Neuronal stem cell (in vitro differentiated cells): Measurements from ENCODE around the gene UCN3.

ENCODE experiments used
- DNase-seq: peaks from one replicate; pipeline ENCODE4 v3.0.0-alpha.2; 2013; ENCODE audit warnings: low spot score
- H2AFZ ChIP-seq: one replicate; pipeline ENCODE4 v1.6.1; 2013; ENCODE audit warnings: mild to moderate bottlenecking, low read length, inconsistent platforms
- H2AK5ac ChIP-seq: 2 replicates; pipeline ENCODE4 v1.6.1; 2013; ENCODE audit warnings: low read depth, mild to moderate bottlenecking, inconsistent platforms, low read length, moderate library complexity, mixed read lengths
- H2BK120ac ChIP-seq: 2 replicates; pipeline ENCODE4 v1.6.1; 2013; ENCODE audit warnings: low read depth, mild to moderate bottlenecking, inconsistent platforms, low read length, moderate library complexity, mixed read lengths
- H2BK12ac ChIP-seq: one replicate; pipeline ENCODE4 v1.6.1; 2013; ENCODE audit warnings: low read length, inconsistent platforms
- H2BK15ac ChIP-seq: 2 replicates; pipeline ENCODE4 v1.6.1; 2013; ENCODE audit warnings: mild to moderate bottlenecking, low read length, inconsistent platforms, mixed read lengths
- H2BK5ac ChIP-seq: one replicate; pipeline ENCODE4 v1.6.1; 2013; ENCODE audit warnings: inconsistent platforms, mild to moderate bottlenecking, low read length, moderate library complexity
- H3K14ac ChIP-seq: one replicate; pipeline ENCODE4 v1.6.1; 2013; ENCODE audit warnings: low read length, inconsistent platforms
- H3K18ac ChIP-seq: 2 replicates; pipeline ENCODE4 v1.6.1; 2013; ENCODE audit warnings: low read length, inconsistent platforms
- H3K23ac ChIP-seq: 2 replicates; pipeline ENCODE4 v1.6.1; 2013; ENCODE audit warnings: low read depth, mild to moderate bottlenecking, mixed read lengths, low read length, inconsistent platforms; ENCODE audit not compliant: poor library complexity
- H3K27ac ChIP-seq: replicated peaks from 3 replicates; pipeline ENCODE4 v1.5.1; 2013; ENCODE audit warnings: low read length, inconsistent platforms
- H3K27me3 ChIP-seq, 3 experiments: 2 replicates each; pipeline ENCODE4 v1.6.1; 2013; ENCODE audit warnings: low read length in 3 of 3, mild to moderate bottlenecking in 2 of 3, inconsistent platforms in 1 of 3, low read depth in 1 of 3, mixed read lengths in 1 of 3, moderate library complexity in 1 of 3; ENCODE audit not compliant: control insufficient read depth in 3 of 3, insufficient read depth in 3 of 3
- H3K36me3 ChIP-seq, 2 donors: replicated peaks in 1 of 2; 2 replicates each; pipeline ENCODE4 v1.6.1; 2013; ENCODE audit warnings: low read length in 2 of 2; ENCODE audit not compliant: control insufficient read depth in 2 of 2, insufficient read depth in 2 of 2
- H3K4ac ChIP-seq: 2 replicates; pipeline ENCODE4 v1.6.1; 2013; ENCODE audit warnings: inconsistent platforms, mild to moderate bottlenecking, low read length, moderate library complexity
- H3K4me1 ChIP-seq, 2 donors: 1 replicate in 1 of 2; 2 replicates in 1 of 2; pipeline ENCODE4 v1.6.1; 2013; ENCODE audit warnings: low read length in 2 of 2, low read depth in 1 of 2; ENCODE audit not compliant: control insufficient read depth in 2 of 2, insufficient read depth in 1 of 2
- H3K4me2 ChIP-seq: one replicate; pipeline ENCODE4 v1.6.1; 2013; ENCODE audit warnings: mild to moderate bottlenecking, low read length, inconsistent platforms; ENCODE audit not compliant: insufficient read depth, poor library complexity, severe bottlenecking
- H3K4me3 ChIP-seq, 2 donors: 2 replicates each; pipeline ENCODE4 v1.5.1; 2013; ENCODE audit warnings: low read length in 2 of 2, mild to moderate bottlenecking in 2 of 2, inconsistent platforms in 1 of 2, moderate library complexity in 1 of 2
- H3K79me1 ChIP-seq: one replicate; pipeline ENCODE4 v1.6.1; 2013; ENCODE audit warnings: low read depth, mild to moderate bottlenecking, inconsistent platforms, low read length, moderate library complexity
- H3K9ac ChIP-seq: one replicate; pipeline ENCODE4 v1.6.1; 2013; ENCODE audit warnings: mild to moderate bottlenecking, low read depth, low read length, inconsistent platforms; ENCODE audit not compliant: poor library complexity
- H3K9me3 ChIP-seq, 2 donors: replicated peaks in 1 of 2; 2 replicates each; pipeline versions ENCODE3 to v1.6.1; 2013; ENCODE audit warnings: low read length in 2 of 2, mild to moderate bottlenecking in 2 of 2, inconsistent platforms in 1 of 2, low read depth in 1 of 2, mixed read lengths in 1 of 2, moderate library complexity in 1 of 2; ENCODE audit not compliant: control insufficient read depth in 2 of 2, insufficient read depth in 1 of 2
- H4K8ac ChIP-seq: one replicate; pipeline ENCODE4 v1.6.1; 2013; ENCODE audit warnings: low read depth, mild to moderate bottlenecking, inconsistent platforms, low read length, moderate library complexity
- H4K91ac ChIP-seq: one replicate; pipeline ENCODE4 v1.6.1; 2013; ENCODE audit warnings: low read length, low read depth, mild to moderate bottlenecking, inconsistent platforms; ENCODE audit not compliant: poor library complexity
- WGBS, 2 donors: extraction: QIAGEN DNeasy Blood & Tissue Kit; methylation state at CpG; one replicate each; pipeline ENCODE4 v1.1.7; 2013; ENCODE audit warnings: missing lambda C conversion rate in 2 of 2, mixed read lengths in 1 of 2; ENCODE audit not compliant: insufficient read length in 2 of 2, insufficient replicate concordance in 1 of 2; ENCODE audit errors: extremely low coverage in 2 of 2; 5-methylcytosine and 5-hydroxymethylcytosine counted together

Gene UCN3

GRCh38 chr10:5370493-5371352, 6.0 kb downstream of the UCN3 start:
- H2BK15ac ChIP-seq = no peak overlapping the region
- H3K36me3 ChIP-seq = peaks cover 0 to 3% of the 10 kb centered on the region in 2 donors
- no peak overlapping the region for H2BK5ac ChIP-seq
- H2BK12ac ChIP-seq = no peak overlapping the region
- H2BK120ac ChIP-seq = no peak overlapping the region
- H3K4me3 ChIP-seq = no peak overlapping the region
- H3K18ac ChIP-seq = no peak overlapping the region
- H3K23ac ChIP-seq = no peak overlapping the region
- no peak overlapping the region for H4K91ac ChIP-seq
- H3K14ac ChIP-seq = no peak overlapping the region
- H4K8ac ChIP-seq = no peak overlapping the region
- H3K27me3 ChIP-seq = no peaks in the 10 kb centered on the region
- DNase-seq = no peak
- peaks cover 0 to 1% of the 10 kb centered on the region in 2 donors for H3K4me1 ChIP-seq
- H3K9ac ChIP-seq = no peak overlapping the region
- no peak overlapping the region for H2AFZ ChIP-seq
- no peak overlapping the region for H2AK5ac ChIP-seq
- H3K4ac ChIP-seq = no peak overlapping the region
- no peaks in the 10 kb centered on the region for H3K79me1 ChIP-seq
- H3K9me3 ChIP-seq = peaks cover 0 to 6% of the 10 kb centered on the region in 2 donors
- no peak overlapping the region for H3K27ac ChIP-seq
- 100% methylated on average over 7 of the region's 28 CpGs; no CpG with 5 or more reads in 1 of the 2 donors for WGBS, 2 donors
- H3K4me2 ChIP-seq = no peak overlapping the region

DNA sequence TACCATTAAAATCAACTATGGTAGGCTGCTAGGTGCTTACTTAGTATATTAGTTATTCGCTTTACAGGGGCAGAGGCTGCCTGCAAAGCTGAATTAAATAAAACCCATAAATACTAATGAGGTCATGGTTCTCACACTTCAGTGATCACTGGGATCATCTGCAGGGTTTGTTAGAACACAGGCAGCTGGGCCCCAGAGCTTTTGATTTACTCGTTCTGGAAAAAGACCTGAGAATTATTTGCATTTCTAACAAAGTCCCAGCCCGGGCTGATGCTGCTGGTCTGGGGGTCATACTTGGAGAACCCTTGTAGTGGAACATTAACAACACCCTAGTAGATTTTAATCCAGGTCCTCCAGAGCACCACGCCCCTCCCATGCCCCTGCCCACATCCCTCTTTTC, 8.5 kb downstream of the UCN3 start:
- no peak for DNase-seq
- no CpG with 5 or more reads among the region's 4 CpGs for WGBS, 2 donors

DNA sequence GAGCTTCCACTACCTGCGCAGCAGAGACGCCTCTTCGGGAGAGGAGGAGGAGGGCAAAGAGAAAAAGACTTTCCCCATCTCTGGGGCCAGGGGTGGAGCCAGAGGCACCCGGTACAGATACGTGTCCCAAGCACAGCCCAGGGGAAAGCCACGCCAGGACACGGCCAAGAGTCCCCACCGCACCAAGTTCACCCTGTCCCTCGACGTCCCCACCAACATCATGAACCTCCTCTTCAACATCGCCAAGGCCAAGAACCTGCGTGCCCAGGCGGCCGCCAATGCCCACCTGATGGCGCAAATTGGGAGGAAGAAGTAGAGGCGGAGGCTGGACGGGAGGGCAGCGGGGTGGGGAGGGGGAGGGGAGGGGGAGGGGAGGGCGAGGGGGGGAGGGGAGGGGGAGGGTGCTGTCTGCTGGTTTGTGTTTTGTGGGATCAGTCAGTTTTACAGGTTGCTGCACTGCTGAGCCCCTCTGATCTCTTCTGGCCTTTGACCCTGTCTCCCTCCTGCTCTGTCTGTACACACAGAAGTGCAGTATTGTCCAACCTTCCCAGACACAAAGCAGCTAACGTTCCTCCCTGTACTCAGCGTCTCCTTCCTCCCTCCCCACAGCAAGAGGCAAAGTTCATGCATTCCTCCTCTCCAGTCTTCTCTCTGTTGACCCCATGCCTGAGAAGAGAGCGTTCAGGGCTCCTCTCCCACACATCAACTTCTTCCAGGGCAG, 9.3 kb downstream of the UCN3 start:
- H3K4me2 ChIP-seq = no peak overlapping the region
- H3K27me3 ChIP-seq = no peaks in the 10 kb centered on the region
- peak overlapping the region in 1 of 2 donors; percentile 57 for H3K4me3 ChIP-seq
- no peak overlapping the region for H2AFZ ChIP-seq
- no peak overlapping the region for H2BK120ac ChIP-seq
- H3K79me1 ChIP-seq = no peaks in the 10 kb centered on the region
- H2BK15ac ChIP-seq = no peak overlapping the region
- peak overlapping the region; percentile 60 for H3K18ac ChIP-seq
- H3K4me1 ChIP-seq = peaks cover 0 to 3% of the 10 kb centered on the region in 2 donors
- H3K36me3 ChIP-seq = peaks cover 0 to 3% of the 10 kb centered on the region in 2 donors
- no CpG with 5 or more reads among the region's 22 CpGs for WGBS, 2 donors
- no peak overlapping the region for H3K9ac ChIP-seq
- H4K8ac ChIP-seq = no peak overlapping the region
- no peak overlapping the region for H2BK5ac ChIP-seq
- DNase-seq = no peak
- no peak overlapping the region for H2BK12ac ChIP-seq
- no peak overlapping the region for H3K4ac ChIP-seq
- H3K9me3 ChIP-seq = peaks cover 0 to 6% of the 10 kb centered on the region in 2 donors
- H3K27ac ChIP-seq = no peak overlapping the region
- no peak overlapping the region for H3K14ac ChIP-seq
- H3K23ac ChIP-seq = no peak overlapping the region
- H4K91ac ChIP-seq = no peak overlapping the region
- no peak overlapping the region for H2AK5ac ChIP-seq

More for the DNA sequence above, 8.5 kb downstream of the UCN3 start:
- Histone ChIP-seq H2AFZ (no peak overlapping the region), H3K4me1 (peaks cover 0 to 3% of the 10 kb centered on the region in 2 donors), H3K4ac (no peak overlapping the region), H3K4me2 (no peak overlapping the region), H3K23ac (no peak overlapping the region), H3K14ac (no peak overlapping the region), H3K27ac (no peak overlapping the region), H3K4me3 (no peak overlapping the region), H2BK5ac (no peak overlapping the region), H2BK12ac (no peak overlapping the region), H3K9me3 (peaks cover 0 to 6% of the 10 kb centered on the region in 2 donors), H2BK120ac (no peak overlapping the region), H2BK15ac (no peak overlapping the region), H4K91ac (no peak overlapping the region), H2AK5ac (no peak overlapping the region), H3K27me3 (no peaks in the 10 kb centered on the region), H4K8ac (no peak overlapping the region), H3K9ac (no peak overlapping the region), H3K79me1 (no peaks in the 10 kb centered on the region), H3K36me3 (peaks cover 0 to 3% of the 10 kb centered on the region in 2 donors), H3K18ac (no peak overlapping the region)

DNA sequence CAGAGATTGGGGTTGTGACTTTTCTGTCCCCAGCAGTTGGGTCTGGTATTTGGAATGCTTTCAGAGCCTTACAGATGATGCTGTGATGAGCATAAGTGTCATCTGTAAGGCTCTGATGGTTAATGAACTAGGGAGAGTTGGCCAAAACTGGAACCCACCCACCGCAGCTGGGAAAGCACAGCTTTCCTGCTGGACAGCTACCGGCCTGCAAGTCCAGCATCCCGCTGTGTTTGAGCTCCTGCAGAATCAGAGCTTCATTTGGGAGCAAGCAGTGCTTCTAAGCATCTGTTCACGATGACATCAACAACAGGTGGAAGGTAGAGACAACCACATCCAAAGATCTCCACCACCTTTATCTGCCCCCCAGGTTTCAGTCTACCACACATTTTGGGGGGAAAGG, 11.7 kb downstream of the UCN3 start:
- H3K4me2 ChIP-seq = no peak overlapping the region
- no peak overlapping the region for H2AFZ ChIP-seq
- no peaks in the 10 kb centered on the region for H3K79me1 ChIP-seq
- no peak overlapping the region for H4K91ac ChIP-seq
- H2BK15ac ChIP-seq = no peak overlapping the region
- H3K36me3 ChIP-seq = no peaks in the 10 kb centered on the region
- no peak for DNase-seq
- no peak overlapping the region for H3K18ac ChIP-seq
- H3K9ac ChIP-seq = no peak overlapping the region
- H3K4me1 ChIP-seq = peaks cover 0 to 3% of the 10 kb centered on the region in 2 donors
- no peak overlapping the region for H3K4me3 ChIP-seq
- no peak overlapping the region for H3K14ac ChIP-seq
- H2BK5ac ChIP-seq = no peak overlapping the region
- no peak overlapping the region for H3K23ac ChIP-seq
- H2BK12ac ChIP-seq = no peak overlapping the region
- no peak overlapping the region for H2BK120ac ChIP-seq
- no peaks in the 10 kb centered on the region for H3K27me3 ChIP-seq
- H3K27ac ChIP-seq = peak overlapping the region; percentile 11
- no peaks in the 10 kb centered on the region for H3K9me3 ChIP-seq
- no CpG with 5 or more reads among the region's 4 CpGs for WGBS, 2 donors
- H3K4ac ChIP-seq = no peak overlapping the region
- H4K8ac ChIP-seq = no peak overlapping the region
- H2AK5ac ChIP-seq = no peak overlapping the region
